Stimulated activated CD4-positive, alpha-beta T cell treated with anti-CD3 and anti-CD28 coated beads, TNF-alpha, amount 100 ng/mL, for 24 hours (primary cell): ENCODE measurements around the gene MT1A.

ENCODE experiments used
- DNase-seq, 3 experiments: peaks; one replicate each; pipeline ENCODE4 v3.0.0-alpha.2; 2020; ENCODE audit warnings: low read depth in 3 of 3

Gene MT1A

DNA sequence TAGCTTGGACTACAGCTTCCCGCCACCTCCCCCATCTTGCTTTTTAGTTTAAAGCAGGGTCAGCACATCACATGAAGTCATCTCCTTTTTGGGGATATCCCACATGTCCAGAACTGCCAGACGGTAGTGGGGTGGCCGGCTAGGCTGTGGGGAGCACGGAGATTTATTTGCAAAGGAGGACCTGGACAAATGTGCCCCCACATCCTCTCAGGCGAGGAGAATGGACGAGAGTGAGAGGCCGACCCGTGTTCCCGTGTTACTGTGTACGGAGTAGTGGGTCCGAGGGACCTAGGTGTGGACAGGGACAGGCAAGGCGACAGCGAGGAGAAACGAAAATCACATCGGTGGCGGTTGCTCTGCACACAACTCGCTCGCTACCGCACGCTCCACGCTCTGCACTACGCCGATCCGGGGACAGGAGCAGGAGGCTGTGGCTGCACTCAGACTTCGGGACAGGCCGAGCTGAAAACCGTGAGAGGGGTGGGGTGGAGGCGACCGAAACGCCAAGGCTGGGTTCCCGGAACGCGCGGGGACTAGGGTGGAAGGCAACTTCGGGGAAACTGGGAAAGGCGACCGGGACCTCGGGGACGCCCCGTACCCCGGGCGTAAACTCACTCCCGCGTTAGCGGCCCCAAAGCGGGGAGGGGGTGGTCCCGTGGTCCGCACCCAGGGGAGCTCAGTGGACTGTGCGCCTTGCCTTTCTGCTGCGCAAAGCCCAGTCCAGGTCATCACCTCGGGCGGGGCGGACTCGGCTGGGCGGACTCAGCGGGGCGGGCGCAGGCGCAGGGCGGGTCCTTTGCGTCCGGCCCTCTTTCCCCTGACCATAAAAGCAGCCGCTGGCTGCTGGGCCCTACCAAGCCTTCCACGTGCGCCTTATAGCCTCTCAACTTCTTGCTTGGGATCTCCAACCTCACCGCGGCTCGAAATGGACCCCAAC, at the start of gene MT1A:
MT1A (plus strand) TSS at position 853 of the 937 bp plus-strand sequence; CDS start at position 926, 73 bp downstream.
- DNase-seq, result no peak

- DNase-seq, result no peak
These were observed 49.7 kb upstream of the MT1A start for GRCh38 chr16:56588781-56589140.

GRCh38 chr16:56589141-56590039, 49.1 kb upstream of the MT1A start, which contains the start of gene MT3:
Gene MT3 (plus strand): TSS chr16:56589528. CDS start chr16:56589591, 63 bp downstream.
- no peak for DNase-seq

GRCh38 chr16:56591377-56592060, 46.9 kb upstream of the MT1A start:
- DNase-seq, result no peak

DNA sequence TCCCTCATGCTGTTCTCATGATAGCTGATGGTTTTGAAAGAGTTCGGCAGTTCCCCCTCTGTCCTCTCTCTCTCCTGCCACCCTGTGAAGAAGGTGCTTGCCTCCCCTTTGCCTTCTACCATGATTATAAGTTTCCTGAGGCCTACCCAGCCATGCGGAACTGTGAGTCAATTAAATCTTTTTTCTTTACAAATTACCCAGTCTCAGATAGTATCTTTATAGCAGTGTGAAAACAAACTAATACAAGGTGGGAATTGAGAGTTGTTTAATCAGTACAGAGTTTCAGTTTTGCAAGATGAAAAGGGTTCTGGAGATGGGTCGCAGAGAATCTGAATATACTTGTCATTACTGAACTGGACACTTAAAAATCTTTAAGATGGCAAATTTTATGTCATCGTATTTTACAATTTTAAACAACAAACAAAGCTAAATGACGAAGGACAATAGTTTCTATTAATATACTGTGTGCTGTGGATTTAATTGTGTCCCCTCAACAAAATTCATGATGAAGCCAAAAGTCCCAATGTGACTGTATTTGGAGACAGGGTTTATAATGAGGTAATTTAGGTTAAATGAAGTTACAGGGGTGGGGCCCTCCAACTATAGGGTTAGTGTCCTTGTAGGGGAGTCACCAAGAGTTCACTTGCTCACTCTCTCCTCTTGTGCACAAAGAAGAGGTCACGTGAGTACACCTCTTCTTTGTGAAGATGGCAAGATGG, 44.7 kb upstream of the MT1A start:
- no peak for DNase-seq

- DNase-seq, result no peak
These were observed 44.2 kb upstream of the MT1A start for GRCh38 chr16:56594292-56594619.

DNA sequence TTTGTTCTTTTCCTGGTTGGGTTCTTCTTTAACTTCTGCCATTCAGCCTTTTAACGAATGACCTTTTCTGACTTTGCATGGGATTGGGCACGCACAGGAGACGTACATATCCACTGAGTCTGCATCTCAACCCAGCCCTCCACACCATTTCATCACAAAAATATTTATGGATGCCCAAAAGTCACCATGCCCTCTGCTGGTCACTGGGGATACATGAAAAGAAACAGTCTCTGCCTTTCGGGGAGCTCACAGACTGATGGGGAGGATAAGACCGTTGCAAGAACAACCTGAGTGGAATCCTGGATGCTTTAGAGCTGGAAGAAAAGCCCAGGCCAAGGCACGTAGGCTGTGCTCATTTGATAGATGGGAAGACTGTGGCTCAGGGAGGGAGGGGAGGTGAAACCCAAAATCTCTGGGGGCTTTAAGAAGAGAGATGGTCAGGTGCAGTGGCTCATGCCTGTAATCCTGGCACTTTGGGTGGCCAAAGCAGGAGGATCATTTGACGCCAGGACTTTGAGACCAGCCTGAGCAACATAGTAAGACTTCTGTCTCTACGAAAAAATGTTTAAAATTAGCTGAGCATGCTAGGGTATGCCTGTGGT, 38.0 kb upstream of the MT1A start:
- no peak for DNase-seq

- DNase-seq, result no peak
These were observed 37.1 kb upstream of the MT1A start for GRCh38 chr16:56601325-56601724.

DNA sequence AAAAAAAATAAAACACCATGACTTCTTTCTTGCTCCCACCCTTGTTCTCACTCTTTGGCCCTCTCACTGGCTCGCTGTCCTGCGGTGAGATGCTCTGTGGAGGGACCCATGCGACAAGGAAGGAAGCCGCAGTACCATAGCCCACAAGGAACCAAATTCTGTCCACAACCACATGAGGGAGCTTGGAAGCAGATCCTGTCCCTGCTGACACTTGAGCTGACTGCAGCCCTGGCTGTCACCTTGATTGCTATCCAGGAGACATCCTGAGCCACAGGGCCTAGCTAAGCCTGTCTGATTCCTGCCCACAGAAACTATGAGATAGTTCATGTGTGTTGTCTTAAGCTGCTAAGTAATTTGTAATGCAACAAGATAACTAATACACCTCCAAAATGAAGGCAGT, 34.9 kb upstream of the MT1A start:
- no peak for DNase-seq

DNA sequence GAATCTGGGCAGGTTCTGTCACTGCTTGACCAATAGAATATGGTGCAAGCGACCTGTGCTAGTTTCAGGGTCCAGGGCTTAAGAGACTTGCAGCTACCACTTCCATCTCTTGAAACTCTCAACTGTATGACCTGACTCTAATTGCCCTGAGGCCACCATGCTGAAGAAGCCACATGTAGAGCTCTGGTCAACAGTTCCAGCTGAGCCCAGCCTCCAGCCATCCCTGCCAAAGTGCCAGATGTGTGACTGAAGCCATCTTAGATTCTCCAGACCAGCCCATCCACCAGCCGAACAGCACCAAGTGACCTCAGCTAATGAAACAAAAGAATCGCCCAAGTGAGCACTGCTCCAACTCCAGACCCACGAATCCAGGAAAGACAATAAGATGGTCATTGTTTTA, 33.5 kb upstream of the MT1A start:
- DNase-seq, result no peak

DNA sequence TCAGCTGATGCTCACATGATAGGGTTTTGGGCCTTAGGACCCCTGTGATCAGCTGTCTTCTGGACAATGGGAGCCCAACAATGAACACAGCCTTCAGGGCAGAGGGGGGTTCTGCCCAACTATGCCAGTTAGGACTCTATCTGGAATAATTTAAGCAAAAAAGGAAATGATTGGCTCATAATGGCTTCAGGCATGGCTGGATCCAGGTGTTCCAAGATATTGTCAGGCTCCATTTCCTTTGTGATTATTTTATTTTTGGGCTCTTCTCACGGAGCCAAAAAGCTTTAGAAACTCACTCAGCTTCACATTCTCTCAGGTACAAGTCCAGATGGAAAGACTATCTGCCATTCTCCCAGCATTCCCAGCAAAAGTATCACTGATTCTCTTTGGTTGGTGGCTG, 33.0 kb upstream of the MT1A start:
- no peak for DNase-seq

DNA sequence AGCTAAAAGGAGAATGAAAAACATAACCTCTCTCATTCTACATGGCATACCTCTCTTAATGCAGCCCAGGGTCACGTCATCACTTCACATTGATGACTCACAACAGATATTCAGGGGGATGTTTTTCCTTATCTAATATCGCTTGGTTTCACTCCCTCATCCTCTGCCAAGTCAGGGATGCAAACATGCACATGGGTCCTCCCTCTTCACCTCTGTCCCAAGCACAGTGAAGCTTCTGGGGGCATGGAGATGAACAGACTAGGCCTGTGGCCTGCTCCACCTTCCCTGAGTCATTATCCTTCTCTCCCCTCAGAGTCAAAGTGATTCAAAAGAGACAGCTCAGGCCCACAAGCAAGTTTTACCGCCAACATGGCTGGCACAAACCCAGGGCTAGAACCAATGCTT, 32.4 kb upstream of the MT1A start:
- no peak for DNase-seq

GRCh38 chr16:56606476-56607108, 31.9 kb upstream of the MT1A start:
- DNase-seq, result no peak

GRCh38 chr16:56607109-56607618, 31.3 kb upstream of the MT1A start:
- DNase-seq, result no peak

- no peak for DNase-seq
These were observed 30.8 kb upstream of the MT1A start for GRCh38 chr16:56607675-56608042.

GRCh38 chr16:56608043-56608875, 30.2 kb upstream of the MT1A start, which contains the start of gene MT2A:
Gene MT2A (plus strand): TSS chr16:56608584. CDS start chr16:56608656, 72 bp downstream.
- peak; percentile 82 to 91 (median 84) for DNase-seq

DNA sequence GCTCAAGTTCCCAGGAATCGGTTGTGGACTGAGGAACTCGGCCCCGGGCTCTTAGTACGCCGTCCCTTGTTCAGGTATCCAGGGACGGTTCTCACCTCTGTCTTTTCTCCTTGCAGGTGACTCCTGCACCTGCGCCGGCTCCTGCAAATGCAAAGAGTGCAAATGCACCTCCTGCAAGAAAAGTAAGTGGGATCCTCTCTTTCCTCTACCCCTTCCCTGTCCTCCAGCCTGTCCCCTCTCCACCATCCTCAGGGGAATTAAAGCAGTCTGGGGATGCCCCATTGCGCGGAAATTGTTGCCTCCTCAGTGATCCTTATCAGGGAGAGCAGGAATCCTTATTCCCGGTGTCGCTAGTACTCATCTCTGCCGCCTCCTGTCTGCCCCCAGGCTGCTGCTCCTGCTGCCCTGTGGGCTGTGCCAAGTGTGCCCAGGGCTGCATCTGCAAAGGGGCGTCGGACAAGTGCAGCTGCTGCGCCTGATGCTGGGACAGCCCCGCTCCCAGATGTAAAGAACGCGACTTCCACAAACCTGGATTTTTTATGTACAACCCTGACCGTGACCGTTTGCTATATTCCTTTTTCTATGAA, 29.5 kb upstream of the MT1A start:
- DNase-seq, result no peak

DNA sequence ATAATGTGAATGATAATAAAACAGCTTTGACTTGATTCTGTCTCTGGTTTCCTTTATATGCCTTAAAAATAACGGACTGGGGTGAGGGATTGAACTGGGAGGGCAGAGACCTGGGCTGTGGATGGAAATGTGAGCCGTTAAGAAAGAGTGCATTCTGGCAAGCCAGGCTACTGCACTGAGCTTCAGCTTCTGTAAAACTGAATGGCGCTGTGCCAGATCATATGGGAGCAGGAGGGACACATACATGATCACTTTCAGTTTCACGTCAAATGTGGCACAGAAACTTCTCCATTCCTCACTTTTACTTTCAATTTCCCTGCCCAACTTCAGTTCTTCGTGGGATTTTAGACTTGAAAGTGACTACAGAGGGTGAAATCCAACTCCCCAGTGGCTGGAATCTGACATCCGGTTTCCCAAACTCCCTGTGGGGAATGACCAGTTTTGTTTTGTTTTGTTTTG, 29.0 kb upstream of the MT1A start:
- peak; percentile 53 to 70 (median 65) for DNase-seq
